ENCODE measurements around the gene S1PR4.

- TF ChIP-seq CTCF (IDR thresholded peaks at IDR 0.05 in 4 of 5, conservative IDR thresholded peaks at IDR 0.05 in 1 of 5) (no peak), POLR2A (IDR thresholded peaks at IDR 0.05) (no peak)
These were observed 42.0 kb downstream of the S1PR4 start for GRCh38 chr19:3220576-3220975.
